ENCODE measurements around the gene SPSB1. TPM values are rescaled to one million over a fixed set of nuclear protein-coding genes. Genes with fewer than 3 reads are reported as not detected.

Gene SPSB1
- total RNA-seq, 4 donors from 2014 or later, result 40.0 to 82.1 (median 52.6) TPM

DNA sequence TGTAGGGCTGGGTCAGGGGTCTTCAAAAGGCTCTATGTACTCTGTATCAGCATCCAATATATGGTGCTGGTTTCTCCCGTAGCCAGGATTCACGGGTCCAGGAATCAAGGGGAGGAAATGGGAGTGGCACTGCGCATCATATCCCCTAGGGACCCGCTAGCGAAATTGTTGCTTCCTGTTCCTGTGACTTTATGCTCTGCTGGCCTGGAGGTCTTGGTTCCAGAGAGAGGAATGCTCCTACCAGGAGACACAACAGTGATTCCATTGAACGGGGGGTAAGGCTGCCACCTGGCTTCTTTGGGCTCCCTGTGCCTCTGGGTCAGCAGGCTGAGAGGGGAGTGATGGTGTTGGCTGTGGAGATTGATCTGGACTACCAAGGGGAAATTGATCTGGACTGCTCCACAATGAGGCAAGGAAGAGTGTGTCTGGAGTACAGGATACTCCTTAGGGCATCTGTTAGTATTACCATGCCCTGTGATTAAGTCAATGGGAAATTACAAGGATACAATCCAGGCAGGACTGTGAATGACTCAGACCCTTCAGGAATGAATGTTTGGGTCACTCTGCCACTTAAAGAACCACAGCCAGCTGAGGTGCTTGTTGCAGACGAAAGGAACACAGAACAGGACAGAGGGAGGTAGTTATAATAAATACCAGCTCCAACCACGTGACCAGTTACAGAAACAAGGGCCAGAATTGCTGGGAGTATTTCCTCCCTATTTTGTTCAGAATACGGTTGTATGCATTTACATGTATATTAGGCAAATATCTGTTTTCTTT, 10.2 kb downstream of the SPSB1 start:
- DNase-seq, result no peak
- no peaks in the 10 kb centered on the region for H3K9me3 ChIP-seq
- no peak overlapping the region for H3K4me3 ChIP-seq
- H3K36me3 ChIP-seq, result no peaks in the 10 kb centered on the region
- WGBS, 2 donors (ENCODE audit: low coverage in 1 of 2), result 29 to 48% methylated on average over 3 to 9 of the region's 9 CpGs
- intact Hi-C loops (cut with DNase I; ENCODE audit: low total_unique reads), result no loop called here
- peak; percentile 36 for TF ChIP-seq EP300 (IDR thresholded peaks at IDR 0.05; ENCODE audit: low read depth)
- peak; percentile 50 to 72 (median 63) for TF ChIP-seq POLR2AphosphoS5 (IDR thresholded peaks at IDR 0.05)
- TF ChIP-seq, protein P1, sequence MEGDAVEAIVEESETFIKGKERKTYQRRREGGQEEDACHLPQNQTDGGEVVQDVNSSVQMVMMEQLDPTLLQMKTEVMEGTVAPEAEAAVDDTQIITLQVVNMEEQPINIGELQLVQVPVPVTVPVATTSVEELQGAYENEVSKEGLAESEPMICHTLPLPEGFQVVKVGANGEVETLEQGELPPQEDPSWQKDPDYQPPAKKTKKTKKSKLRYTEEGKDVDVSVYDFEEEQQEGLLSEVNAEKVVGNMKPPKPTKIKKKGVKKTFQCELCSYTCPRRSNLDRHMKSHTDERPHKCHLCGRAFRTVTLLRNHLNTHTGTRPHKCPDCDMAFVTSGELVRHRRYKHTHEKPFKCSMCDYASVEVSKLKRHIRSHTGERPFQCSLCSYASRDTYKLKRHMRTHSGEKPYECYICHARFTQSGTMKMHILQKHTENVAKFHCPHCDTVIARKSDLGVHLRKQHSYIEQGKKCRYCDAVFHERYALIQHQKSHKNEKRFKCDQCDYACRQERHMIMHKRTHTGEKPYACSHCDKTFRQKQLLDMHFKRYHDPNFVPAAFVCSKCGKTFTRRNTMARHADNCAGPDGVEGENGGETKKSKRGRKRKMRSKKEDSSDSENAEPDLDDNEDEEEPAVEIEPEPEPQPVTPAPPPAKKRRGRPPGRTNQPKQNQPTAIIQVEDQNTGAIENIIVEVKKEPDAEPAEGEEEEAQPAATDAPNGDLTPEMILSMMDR (IDR thresholded peaks at IDR 0.05), result no peak
- peak overlapping the region; percentile 52 to 73 (median 67) for H3K27ac ChIP-seq
- no peaks in the 10 kb centered on the region for H3K27me3 ChIP-seq
- peaks cover 35 to 44% (median 37%) of the 10 kb centered on the region in 4 donors for H3K4me1 ChIP-seq
- in situ Hi-C loops (cut with MboI; ENCODE audit: low pct_ligation_motif_present in 1 of 4, low pct_unique_long_range_greater_than_20kb in 1 of 4, low sequenced_read_pairs in 3 of 4), result no loop called here

DNA sequence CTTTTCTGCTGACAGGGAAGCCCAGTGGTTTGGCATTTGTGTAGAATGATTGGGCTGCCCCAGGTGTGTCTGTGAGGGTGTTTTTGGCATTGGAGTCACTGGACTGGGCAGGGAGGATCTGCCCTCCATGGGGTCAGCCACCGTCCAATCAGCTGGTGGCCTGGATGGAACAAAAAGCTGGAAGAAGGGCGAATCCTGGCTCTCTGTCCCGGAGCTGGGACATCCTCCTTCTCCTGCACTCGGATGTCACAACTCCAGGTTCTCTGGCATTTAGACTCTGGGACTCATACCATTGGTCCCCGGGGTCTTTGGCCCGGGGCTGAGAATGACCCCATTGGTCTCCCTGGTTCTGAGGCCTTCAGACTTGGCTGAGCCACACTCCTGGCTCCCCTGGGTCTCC, 11.2 kb downstream of the SPSB1 start:
- H3K27ac ChIP-seq, result peak overlapping the region in 2 of 4 donors; percentile 49 to 63
- H3K27me3 ChIP-seq, result no peaks in the 10 kb centered on the region
- DNase-seq, result no peak
- in situ Hi-C loops (cut with MboI; ENCODE audit: low pct_ligation_motif_present in 1 of 4, low pct_unique_long_range_greater_than_20kb in 1 of 4, low sequenced_read_pairs in 3 of 4), result no loop called here
- WGBS, 2 donors (ENCODE audit: low coverage in 1 of 2), result 89% methylated on average over 6 of the region's 6 CpGs; no CpG with 5 or more reads in 1 of the 2 donors
- H3K9me3 ChIP-seq, result no peaks in the 10 kb centered on the region
- no peak overlapping the region for H3K4me3 ChIP-seq
- TF ChIP-seq, protein P1 (IDR thresholded peaks at IDR 0.05), result no peak
- TF ChIP-seq EP300 (IDR thresholded peaks at IDR 0.05; ENCODE audit: low read depth) (no peak), POLR2A (IDR thresholded peaks at IDR 0.05) (no peak), POLR2AphosphoS5 (IDR thresholded peaks at IDR 0.05) (no peak)
- intact Hi-C loops (cut with DNase I; ENCODE audit: low total_unique reads), result no loop called here
- H3K36me3 ChIP-seq, result no peaks in the 10 kb centered on the region
- peaks cover 35 to 44% (median 39%) of the 10 kb centered on the region in 4 donors for H3K4me1 ChIP-seq

DNA sequence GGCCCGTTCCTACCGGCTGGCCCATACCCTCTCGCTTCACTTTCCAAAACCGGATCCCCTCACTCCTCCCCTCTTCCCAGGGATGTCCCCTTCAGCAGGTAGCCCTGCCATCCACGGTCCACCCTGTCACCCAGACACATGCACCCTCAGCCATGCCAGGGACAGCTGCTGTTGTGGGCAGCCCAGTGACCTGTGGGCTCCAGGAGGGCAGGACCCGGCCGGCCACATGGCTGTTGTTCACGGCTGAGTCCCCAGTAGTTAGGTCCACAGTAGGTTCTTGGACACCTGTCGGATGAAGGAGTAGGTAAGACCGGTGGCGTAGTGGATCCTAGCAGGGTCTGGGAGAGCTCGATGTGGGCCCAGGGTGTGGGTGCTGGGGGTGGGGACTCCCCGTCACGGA, 12.5 kb downstream of the SPSB1 start:
- in situ Hi-C loops (cut with MboI; ENCODE audit: low pct_ligation_motif_present in 1 of 4, low pct_unique_long_range_greater_than_20kb in 1 of 4, low sequenced_read_pairs in 3 of 4), result no loop called here

DNA sequence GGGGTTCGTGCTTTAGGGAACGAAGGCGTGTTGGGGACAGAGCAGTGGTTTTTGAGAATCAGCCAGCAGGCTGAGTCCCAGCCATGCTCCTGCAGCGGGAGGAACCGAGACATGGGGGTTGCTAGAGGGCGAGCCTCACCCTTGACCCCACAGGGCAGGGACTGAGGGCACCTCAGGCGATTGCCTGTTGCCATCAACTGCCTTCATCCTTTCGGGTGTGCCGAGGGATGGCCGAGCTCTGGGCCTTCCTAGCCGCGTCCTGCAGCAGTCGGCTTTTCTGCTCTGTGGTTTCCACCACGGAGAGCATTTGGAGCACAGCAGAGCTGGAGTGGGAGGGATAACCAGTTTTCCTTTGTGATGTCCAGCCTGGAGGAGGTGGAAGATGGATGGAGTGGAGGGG, 13.3 kb downstream of the SPSB1 start:
- Histone ChIP-seq H3K4me3 (no peak overlapping the region), H3K9me3 (no peaks in the 10 kb centered on the region), H3K36me3 (no peaks in the 10 kb centered on the region), H3K27ac (no peak overlapping the region), H3K4me1 (peaks cover 21 to 28% (median 25%) of the 10 kb centered on the region in 4 donors), H3K27me3 (no peaks in the 10 kb centered on the region)
- in situ Hi-C loops (cut with MboI; ENCODE audit: low pct_ligation_motif_present in 1 of 4, low pct_unique_long_range_greater_than_20kb in 1 of 4, low sequenced_read_pairs in 3 of 4), result no loop called here
- DNase-seq, result no peak
- TF ChIP-seq EP300 (IDR thresholded peaks at IDR 0.05; ENCODE audit: low read depth) (no peak), POLR2A (IDR thresholded peaks at IDR 0.05) (no peak)
- WGBS, 2 donors (ENCODE audit: low coverage in 1 of 2), result 89% methylated on average over 14 of the region's 14 CpGs; no CpG with 5 or more reads in 1 of the 2 donors
- intact Hi-C loops (cut with DNase I; ENCODE audit: low total_unique reads), result no loop called here

More for the DNA sequence above, 12.5 kb downstream of the SPSB1 start:
- TF ChIP-seq POLR2AphosphoS5 (IDR thresholded peaks at IDR 0.05) (no peak), EP300 (IDR thresholded peaks at IDR 0.05; ENCODE audit: low read depth) (no peak), POLR2A (IDR thresholded peaks at IDR 0.05) (no peak)
- TF ChIP-seq, protein P1 (IDR thresholded peaks at IDR 0.05), result no peak
- Histone ChIP-seq H3K27me3 (no peaks in the 10 kb centered on the region), H3K4me1 (peaks cover 28 to 36% (median 32%) of the 10 kb centered on the region in 4 donors), H3K36me3 (no peaks in the 10 kb centered on the region), H3K4me3 (no peak overlapping the region), H3K9me3 (no peaks in the 10 kb centered on the region), H3K27ac (no peak overlapping the region)
- WGBS, 2 donors (ENCODE audit: low coverage in 1 of 2), result 87 to 95% methylated on average over 4 to 14 of the region's 14 CpGs
- intact Hi-C loops (cut with DNase I; ENCODE audit: low total_unique reads), result no loop called here
- DNase-seq, result no peak
